GM06990 (cell line): Measurements from ENCODE around the gene SLC25A13.
A peak's percentile ranks its signal among the peaks of the same experiment; 100 is the strongest.

Experiments
- DNase-seq: peaks from one replicate; pipeline ENCODE4 v3.0.0-alpha.2; 2011; ENCODE audit not compliant: insufficient read length; ENCODE audit errors: extremely low read depth
- H3K27me3 ChIP-seq: replicated peaks from 2 replicates; pipeline ENCODE4 v1.6.0; 2011; ENCODE audit warnings: low read length; ENCODE audit not compliant: control insufficient read depth, insufficient read depth
- H3K36me3 ChIP-seq: 2 replicates; pipeline ENCODE4 v1.5.1; 2011; ENCODE audit warnings: low read length; ENCODE audit not compliant: control insufficient read depth, insufficient read depth
- H3K4me3 ChIP-seq: replicated peaks from 2 replicates; pipeline ENCODE4 v1.5.1; 2011; ENCODE audit warnings: low read depth, mild to moderate bottlenecking, control low read depth, low read length
- CTCF ChIP-seq: IDR thresholded peaks from 2 replicates; pipeline ENCODE4 v1.5.1; 2011; ENCODE audit warnings: low read length, control low read depth, mild to moderate bottlenecking, inconsistent platforms; ENCODE audit not compliant: insufficient read depth, poor library complexity, severe bottlenecking

The SLC25A13 gene

GRCh38 chr7:96228760-96229159 is 93.1 kb downstream of the SLC25A13 start:
- Histone ChIP-seq H3K4me3 (no peak overlapping the region), H3K36me3 (no peaks in the 10 kb centered on the region; the same call in 1 of the 2 replicates), H3K27me3 (no peaks in the 10 kb centered on the region)
- DNase-seq = no peak
- TF ChIP-seq CTCF = no peak

- Histone ChIP-seq H3K4me3 (no peak overlapping the region), H3K36me3 (no peaks in the 10 kb centered on the region), H3K27me3 (no peaks in the 10 kb centered on the region)
- TF ChIP-seq CTCF = no peak
- DNase-seq = no peak
Observed at GRCh38 chr7:96225251-96225650, 96.6 kb downstream of the SLC25A13 start.

DNA sequence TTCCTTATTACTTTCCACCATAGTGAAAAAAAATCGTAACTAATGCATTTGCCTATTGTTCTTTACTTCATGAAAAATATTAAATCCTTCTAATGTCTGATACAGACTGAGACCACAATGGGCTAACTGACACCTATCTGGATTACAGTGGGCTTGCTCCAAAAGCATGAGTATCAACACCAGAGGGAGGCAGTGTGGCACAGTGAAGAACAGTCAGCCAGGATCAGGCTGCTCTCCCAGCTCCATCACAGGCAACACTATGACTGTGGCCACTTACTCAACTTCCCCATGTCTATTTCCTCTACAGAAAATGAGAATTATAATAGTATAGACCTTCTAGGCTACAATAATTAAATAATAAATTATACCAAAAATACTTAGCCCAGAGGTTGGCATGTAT is 97.2 kb downstream of the SLC25A13 start:
- DNase-seq = no peak
- Histone ChIP-seq H3K4me3 (no peak overlapping the region), H3K27me3 (no peaks in the 10 kb centered on the region), H3K36me3 (no peaks in the 10 kb centered on the region)
- TF ChIP-seq CTCF = peak; percentile 25

GRCh38 chr7:96224073-96224472 is 97.8 kb downstream of the SLC25A13 start:
- no peak for DNase-seq
- no peak for TF ChIP-seq CTCF
- Histone ChIP-seq H3K4me3 (no peak overlapping the region), H3K27me3 (no peaks in the 10 kb centered on the region), H3K36me3 (no peaks in the 10 kb centered on the region)

DNA sequence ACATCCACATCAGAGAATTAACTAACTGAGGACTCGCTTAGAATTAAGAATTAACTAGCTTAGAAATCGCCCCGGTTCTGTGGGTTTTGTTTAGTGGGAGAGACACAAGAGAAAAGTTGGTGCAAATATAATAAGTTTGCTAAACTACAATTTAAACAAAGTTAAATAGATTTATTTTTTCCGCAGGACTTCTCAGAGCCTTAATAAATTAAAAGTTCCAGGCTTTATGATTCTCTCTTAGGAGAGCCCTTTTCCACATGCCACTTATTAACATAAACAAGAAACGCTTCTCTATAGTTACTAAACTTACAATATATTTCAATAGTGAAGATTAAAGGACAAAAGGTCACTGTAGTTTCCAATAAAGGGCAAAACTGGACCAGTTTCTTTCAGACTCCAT is 100.0 kb downstream of the SLC25A13 start:
- TF ChIP-seq CTCF = no peak
- Histone ChIP-seq H3K27me3 (no peaks in the 10 kb centered on the region), H3K36me3 (no peaks in the 10 kb centered on the region), H3K4me3 (no peak overlapping the region)
- no peak for DNase-seq
